ENCODE data around the gene DAP.

GRCh38 chr5:10653043-10653442, 108.0 kb downstream of the DAP start:
- TF ChIP-seq, protein P1, sequence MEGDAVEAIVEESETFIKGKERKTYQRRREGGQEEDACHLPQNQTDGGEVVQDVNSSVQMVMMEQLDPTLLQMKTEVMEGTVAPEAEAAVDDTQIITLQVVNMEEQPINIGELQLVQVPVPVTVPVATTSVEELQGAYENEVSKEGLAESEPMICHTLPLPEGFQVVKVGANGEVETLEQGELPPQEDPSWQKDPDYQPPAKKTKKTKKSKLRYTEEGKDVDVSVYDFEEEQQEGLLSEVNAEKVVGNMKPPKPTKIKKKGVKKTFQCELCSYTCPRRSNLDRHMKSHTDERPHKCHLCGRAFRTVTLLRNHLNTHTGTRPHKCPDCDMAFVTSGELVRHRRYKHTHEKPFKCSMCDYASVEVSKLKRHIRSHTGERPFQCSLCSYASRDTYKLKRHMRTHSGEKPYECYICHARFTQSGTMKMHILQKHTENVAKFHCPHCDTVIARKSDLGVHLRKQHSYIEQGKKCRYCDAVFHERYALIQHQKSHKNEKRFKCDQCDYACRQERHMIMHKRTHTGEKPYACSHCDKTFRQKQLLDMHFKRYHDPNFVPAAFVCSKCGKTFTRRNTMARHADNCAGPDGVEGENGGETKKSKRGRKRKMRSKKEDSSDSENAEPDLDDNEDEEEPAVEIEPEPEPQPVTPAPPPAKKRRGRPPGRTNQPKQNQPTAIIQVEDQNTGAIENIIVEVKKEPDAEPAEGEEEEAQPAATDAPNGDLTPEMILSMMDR (IDR thresholded peaks at IDR 0.05 in 4 of 5, conservative IDR thresholded peaks at IDR 0.05 in 1 of 5): no peak
- no peak for TF ChIP-seq POLR2A (IDR thresholded peaks at IDR 0.05)
